T-helper 2 cell (primary cell): Measurements from ENCODE around the gene ME3.
A peak's percentile ranks its signal among the peaks of the same experiment; 100 is the strongest.
"Not testable (repeated sequence)": the region's sequence is repeated elsewhere in the genome, so short reads cannot be mapped to it uniquely, and the experiment has no call there.

Experiments
- DNase-seq, 5 experiments: peaks; one replicate each; pipeline versions ENCODE4 v3.0.0 to v3.0.0-alpha.2; 2012 to 2022

The ME3 gene

DNA sequence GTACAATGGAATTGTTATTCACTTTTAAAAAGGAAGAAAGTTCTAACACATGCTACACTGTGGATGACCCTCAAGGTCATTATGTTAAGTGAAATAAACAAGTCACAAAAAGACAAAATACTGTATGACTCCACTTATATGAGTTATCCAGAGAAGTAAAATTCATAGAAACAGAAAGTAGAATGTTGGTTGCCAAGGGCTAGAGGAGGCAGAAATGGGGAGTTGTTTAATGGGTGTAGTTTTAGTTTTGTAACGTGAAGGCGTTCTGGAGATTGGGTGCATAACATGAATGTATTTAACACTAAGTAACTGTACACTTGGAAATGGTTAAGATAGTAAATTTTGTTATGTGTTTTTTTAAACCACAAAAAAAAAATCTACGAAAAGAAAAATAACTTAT, 253.9 kb downstream of the ME3 start:
- DNase-seq, result peak in 1 of 5 experiments; percentile 7

GRCh38 chr11:86418106-86418505, 254.3 kb downstream of the ME3 start:
- no peak for DNase-seq

- not testable (repeated sequence) for DNase-seq
Observed at GRCh38 chr11:86416951-86417350, 255.5 kb downstream of the ME3 start.

- no peak for DNase-seq
Observed at GRCh38 chr11:86416494-86416893, 255.9 kb downstream of the ME3 start.

GRCh38 chr11:86415026-86415425, 257.4 kb downstream of the ME3 start:
- DNase-seq, result no peak

- no peak for DNase-seq
Observed at GRCh38 chr11:86414032-86414431, 258.4 kb downstream of the ME3 start.

DNA sequence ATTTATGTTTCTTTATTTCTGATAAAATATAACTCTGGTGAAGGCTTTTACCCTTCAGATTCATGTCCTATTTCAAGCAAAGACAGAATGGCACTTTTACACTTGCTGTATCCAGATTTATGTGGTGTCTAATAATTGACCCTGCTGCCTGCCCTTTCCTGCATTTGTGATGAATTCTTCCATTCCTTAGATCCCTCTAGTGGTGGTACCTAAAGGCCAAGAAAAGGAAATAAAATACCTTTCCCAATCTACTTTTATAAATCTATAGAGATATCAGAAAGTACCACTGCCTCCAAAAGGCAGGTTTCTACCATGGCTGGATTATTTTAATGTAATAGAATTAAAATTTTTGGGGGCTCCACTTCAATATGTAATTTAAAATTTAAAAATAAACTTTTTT, 263.6 kb downstream of the ME3 start:
- DNase-seq, result no peak

- no peak for DNase-seq
Observed at GRCh38 chr11:86403458-86403857, 269.0 kb downstream of the ME3 start.

- DNase-seq, result peak in 1 of 5 experiments; percentile 58
Observed at GRCh38 chr11:86398106-86398505, 274.3 kb downstream of the ME3 start.

DNA sequence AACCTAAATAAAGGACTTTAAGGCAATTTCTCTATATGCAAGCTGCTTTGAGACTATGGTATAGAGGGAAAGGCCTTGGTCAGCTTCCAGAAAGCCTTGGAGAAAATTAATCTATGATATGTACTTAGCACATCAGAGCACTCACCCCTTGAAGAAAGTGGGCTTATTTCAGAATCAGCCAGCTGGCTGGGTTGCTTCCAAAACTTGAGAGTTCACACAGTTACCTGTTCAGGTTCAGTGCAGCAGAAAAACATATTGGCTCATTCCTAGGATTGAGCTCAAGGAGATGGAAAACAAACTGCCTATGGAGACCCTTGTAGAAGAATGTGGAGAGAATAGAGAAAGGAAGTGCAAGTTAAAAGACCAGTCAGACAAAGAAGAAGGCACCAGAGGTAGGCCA, 275.1 kb downstream of the ME3 start:
- DNase-seq, result no peak

- no peak for DNase-seq
Observed at GRCh38 chr11:86396396-86396795, 276.0 kb downstream of the ME3 start.

- DNase-seq, result no peak
Observed at GRCh38 chr11:86395061-86395551, 277.3 kb downstream of the ME3 start.
